ENCODE results near the gene PIEZO1.

The PIEZO1 gene

DNA sequence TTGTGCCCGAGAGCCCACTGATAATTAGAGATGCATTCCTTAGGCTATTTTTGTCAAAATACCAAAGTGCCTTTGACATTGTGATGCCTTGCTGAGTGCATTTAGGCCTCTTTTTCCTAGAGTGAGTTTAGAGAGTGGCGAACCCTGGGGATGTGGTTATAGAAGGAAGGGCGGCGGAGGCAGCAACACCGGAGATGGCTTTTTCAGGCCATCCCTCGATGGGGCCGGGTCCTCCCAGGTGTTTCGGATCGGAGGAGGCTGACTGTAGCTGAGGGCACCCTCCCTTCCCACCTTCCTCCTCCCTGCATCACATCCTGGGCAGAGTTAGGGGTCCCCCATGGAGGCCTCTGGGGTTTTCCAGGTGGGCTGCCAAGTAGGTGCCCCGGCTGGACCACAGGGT, 92.2 kb downstream of the PIEZO1 start:
- TF ChIP-seq GATA2 (IDR thresholded peaks at IDR 0.05; ENCODE audit: low read depth, low read length), result no peak
- no peak for TF ChIP-seq GATA3 (IDR thresholded peaks at IDR 0.05; ENCODE audit: low read depth, low read length)

DNA sequence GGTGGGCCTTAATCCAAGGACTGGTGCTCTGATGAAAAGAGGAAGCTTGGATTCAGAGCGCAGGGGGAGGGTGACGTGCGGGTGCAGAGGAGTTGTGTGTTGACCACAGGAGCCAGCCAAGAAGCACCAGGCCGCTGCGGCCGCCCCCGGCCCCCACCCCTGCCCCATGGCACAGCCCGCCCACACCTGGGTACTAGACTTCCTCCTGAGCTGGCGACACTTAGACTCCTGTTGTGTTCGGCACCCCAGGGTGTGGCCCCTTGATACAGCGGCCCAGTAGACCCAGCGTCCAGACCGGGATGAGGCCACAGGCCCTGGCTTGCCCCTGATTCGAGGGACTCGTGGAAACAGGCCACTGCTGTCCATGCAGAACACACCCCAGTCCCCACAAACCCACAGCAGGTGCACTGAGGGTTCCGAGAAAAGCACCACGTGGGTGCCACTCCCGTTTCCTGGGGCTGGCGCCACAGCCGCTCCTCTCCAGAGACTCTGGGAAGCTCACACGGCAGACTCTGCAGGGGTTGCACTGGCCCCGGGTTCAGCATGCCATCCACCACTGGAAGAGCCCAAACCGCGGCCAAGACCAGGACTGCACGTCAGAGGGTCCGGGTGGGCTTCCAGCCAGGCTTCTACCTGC, 93.0 kb downstream of the PIEZO1 start:
- TF ChIP-seq GATA3 (IDR thresholded peaks at IDR 0.05; ENCODE audit: low read depth, low read length), result no peak

DNA sequence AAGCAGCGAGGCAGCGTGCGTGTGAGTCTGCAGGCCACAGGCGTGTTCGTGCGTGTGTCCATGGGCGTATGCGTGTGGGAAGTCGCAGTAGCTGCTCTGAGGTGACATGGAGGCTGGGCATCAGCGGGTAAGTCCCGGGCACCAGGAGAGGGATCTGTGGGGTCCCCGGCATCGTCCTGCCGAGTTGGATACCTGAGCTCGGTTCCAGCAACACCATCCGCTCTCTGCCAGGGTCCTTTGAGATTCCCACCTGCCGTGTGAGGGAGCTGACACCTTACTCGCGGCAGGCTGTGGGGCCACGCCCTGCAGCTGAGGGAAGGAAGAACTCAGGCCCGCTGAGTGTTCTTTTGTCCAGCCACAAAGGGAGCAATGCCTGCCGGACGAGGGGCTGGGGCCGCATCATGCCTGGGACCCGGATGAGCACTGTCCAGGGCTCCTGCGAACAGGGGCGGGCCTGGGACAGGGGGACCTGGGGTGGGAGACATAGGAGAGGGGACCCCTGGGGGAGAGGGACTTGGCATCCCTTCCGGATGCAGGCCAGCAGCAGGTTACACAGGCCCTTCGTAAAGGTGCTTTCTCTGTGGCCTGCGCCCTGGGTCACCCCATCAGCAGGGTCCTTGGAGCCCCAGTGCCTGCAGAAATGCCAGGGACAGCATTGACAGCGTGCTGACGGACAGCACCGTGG, 93.7 kb downstream of the PIEZO1 start:
- TF ChIP-seq GATA3 (IDR thresholded peaks at IDR 0.05; ENCODE audit: low read depth, low read length), result no peak
- no peak for TF ChIP-seq GATA2 (IDR thresholded peaks at IDR 0.05; ENCODE audit: low read depth, low read length)

DNA sequence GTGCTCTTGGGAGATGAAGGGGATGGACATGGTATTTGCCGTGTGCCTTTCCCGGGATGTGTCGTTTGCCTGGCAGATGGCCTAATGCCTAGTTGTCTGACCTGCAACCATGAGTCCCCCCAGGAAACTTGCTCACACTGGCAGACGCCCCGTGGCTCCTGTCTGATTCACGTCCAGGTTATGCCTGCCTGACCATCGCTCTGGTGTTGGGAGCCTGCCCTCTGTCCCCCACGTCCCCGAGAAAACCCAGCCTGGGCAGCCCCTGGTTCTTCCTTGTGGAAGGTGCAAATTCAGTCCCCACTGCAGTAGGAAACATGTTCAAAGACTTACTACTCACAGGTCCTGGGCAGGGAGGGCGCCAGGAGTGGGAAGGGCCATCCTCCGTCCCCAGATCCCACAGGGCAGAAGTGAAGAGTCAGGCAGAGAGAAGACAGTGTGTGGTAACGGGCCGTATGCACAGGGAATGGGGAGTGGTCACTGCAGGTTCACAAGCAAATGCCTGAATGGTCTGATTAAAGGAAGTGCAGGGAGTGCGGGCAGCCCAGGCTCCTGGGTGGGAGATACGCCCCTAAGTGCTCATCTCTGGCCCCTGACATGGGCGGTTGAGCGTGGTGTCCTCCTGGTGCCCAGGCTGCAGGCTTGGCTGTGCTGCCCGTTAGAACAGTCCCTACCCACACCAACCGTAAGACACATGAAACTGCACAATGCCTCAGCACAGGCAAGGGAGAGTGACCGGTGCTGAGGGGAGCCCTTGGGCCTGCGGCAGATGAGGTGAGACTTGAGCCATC, 94.5 kb downstream of the PIEZO1 start:
- TF ChIP-seq GATA3 (IDR thresholded peaks at IDR 0.05; ENCODE audit: low read depth, low read length) (no peak), GATA2 (IDR thresholded peaks at IDR 0.05; ENCODE audit: low read depth, low read length) (no peak)

DNA sequence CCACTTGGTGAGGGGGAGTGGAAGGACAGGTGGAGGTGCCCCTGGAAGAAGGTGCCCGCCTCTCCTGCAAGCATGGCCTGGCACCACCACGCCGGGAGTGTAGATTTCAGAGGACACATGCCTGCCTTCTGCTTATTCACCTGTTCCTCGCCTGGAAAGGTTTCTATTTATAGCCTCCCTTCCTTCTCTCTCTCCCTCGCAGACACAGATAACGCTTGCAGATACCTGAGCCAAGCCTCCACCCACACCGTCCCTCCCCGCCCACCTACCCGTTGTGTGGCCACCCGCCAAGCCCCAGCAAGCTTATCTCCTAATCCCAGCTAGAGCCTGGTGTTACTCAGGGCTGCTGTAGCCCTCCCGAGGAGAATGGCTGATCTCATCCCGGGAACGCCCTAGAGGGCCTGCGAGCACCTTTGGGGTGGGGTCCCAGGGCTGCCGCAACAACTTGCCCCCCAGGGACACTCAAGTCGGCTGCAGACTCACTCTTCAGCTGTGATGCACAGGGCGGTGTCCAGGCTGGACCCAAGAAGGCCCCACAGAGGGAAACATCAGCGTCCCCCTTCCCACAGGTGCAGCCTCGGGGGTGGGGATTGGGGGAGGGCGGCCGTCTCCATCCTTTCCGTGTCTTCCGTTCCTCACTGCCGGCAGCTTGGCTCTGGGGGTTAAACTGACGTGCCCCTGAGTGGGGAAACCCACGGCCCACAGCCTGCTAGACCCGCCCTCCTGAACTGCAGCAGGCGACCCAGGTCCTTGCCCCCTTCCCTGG, 96.8 kb downstream of the PIEZO1 start:
- no peak for TF ChIP-seq GATA3 (IDR thresholded peaks at IDR 0.05; ENCODE audit: low read depth, low read length)
- no peak for TF ChIP-seq GATA2 (IDR thresholded peaks at IDR 0.05; ENCODE audit: low read depth, low read length)

DNA sequence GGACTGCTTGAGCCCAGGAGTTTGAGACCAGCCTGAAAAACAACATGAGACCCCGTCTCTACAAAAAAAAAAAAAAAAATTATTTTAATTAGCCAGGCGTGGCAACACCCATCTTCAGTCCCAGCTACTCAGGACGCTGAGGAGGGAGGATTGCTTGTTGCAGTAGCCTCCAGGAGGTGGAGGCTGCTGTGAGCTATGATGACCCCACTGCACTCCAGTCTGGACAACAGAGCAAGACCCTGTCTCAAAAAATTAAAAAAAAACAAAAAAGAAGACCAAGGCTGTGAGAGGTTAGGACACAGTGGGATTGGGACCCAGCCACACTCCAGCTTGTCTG, 97.4 kb downstream of the PIEZO1 start:
- TF ChIP-seq GATA2 (IDR thresholded peaks at IDR 0.05; ENCODE audit: low read depth, low read length), result no peak
- no peak for TF ChIP-seq GATA3 (IDR thresholded peaks at IDR 0.05; ENCODE audit: low read depth, low read length)

DNA sequence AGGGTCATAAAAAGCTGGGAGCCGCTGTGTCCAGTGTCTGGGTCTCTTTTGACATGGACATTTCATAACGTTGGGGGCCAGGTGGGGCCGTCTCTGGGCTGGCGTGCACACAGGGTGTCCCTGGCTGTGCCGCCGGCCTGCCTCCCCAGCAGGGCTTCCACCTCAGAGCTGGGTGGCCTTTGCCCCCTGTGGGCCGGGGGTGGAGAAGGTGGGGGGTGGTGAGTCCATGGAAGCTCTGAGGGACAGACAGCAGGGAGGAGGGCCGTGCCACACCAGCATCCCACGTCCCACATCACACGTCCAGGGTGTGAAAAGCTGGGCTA, 97.8 kb downstream of the PIEZO1 start:
- TF ChIP-seq GATA2 (IDR thresholded peaks at IDR 0.05; ENCODE audit: low read depth, low read length), result no peak
- TF ChIP-seq GATA3 (IDR thresholded peaks at IDR 0.05; ENCODE audit: low read depth, low read length), result no peak

DNA sequence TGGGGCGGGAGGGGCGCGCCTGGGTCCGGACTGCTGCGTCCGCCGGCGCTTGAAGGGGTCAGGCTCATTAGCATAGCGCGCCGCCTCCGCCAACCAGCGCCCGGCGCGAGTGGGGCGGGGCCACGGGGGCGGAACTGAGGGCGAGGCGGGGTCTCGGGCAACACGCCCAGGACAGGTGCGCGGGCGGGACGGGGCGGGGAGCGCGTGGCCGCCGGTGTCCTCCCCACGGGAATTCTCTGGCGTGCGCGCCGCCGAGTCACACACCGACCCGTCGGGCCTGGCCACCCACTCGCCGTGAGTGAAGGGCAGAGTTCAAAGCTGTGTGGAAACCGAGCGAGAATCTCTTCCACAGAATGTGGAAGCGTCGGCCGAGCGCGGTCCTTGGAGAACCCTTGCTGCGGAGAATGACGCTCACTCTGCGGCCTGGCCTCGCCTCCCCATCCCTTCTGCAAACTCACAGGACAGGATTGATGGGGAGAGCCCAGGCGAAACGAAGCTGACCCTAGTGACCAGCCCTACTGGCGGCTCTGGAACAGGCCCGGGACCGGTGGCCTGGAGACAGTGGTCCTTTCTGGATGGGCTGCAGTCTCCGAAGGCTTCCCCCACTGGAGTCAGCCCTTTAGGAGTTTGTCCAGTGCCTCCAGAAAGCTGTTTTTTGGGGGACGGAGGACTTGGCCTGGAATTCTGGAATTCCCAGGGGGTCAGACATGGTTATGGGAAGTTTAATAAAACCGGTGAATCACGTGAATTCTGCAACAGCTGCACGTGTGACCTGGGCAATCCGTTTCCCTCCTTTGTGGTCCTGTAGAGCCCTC, 98.4 kb downstream of the PIEZO1 start, which contains the start of gene SNAI3:
TSS of gene SNAI3 (minus strand) at position 69 of the 815 bp plus-strand sequence. CDS start 101 bp downstream, outside the sequence.
- TF ChIP-seq GATA3 (IDR thresholded peaks at IDR 0.05; ENCODE audit: low read depth, low read length) (no peak), GATA2 (IDR thresholded peaks at IDR 0.05; ENCODE audit: low read depth, low read length) (no peak)

DNA sequence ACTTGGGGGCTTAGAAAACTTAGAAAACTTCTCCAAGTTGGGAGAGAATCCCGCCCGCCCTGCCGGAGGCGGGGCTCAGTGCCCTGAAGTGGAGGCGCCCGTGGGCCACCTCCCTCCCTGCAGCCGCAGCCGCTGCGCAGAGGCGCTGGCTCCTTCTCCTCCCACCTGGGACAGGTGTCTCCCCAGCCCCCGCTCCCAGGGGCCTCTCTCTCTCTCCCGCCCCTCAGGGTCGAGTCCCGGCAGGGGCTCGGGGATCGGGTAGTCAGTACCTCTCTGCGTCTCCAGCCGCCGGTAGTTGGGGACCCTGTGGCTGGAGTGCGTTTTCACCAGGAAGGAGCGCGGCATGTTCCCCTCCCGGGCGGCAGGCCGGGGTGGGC, 99.0 kb downstream of the PIEZO1 start:
- TF ChIP-seq GATA2 (IDR thresholded peaks at IDR 0.05; ENCODE audit: low read depth, low read length) (no peak), GATA3 (IDR thresholded peaks at IDR 0.05; ENCODE audit: low read depth, low read length) (no peak)

DNA sequence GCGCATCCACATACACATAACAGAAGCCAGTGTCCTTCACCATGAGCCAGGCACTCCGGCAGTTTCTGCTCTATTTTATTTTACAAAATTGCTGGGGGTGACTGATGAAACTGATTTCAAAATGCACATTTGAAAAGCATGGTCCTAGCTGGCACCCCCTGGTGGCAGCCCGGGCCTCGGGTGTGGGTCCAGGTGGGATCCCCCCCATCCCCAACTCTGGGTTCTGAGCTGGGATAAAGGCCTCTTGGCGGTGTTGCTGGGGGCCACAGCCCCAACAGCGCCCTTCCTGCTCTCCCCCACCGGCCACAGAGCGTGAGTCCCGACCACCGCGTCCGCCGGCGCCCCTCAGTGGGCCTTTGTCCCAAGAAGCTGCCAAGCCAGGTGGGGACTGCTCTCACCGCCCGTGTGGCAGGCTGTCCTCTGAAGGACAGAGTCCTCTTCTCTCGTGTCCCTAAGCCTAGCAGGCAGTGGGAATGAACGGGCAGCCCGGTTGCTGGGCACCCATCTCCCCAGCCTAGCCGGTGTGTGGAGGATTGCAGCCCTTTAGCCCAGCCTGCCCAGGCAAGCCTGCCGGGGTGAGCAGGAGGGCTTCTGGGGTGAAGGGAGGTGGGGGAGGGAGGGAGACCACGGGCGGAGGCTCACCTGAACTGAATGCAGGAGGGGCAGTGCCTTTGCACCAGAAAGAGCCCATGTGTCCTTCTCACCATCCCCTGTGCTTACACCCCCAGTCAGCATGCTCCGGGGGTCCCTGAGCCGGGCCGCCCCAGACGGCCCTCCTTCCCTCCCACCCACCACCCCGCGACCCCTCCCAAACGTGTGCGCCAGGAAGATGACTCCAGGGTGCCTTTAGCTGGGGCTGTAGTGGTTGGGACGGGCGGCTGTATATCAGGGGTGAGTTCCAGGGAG, 99.6 kb downstream of the PIEZO1 start:
- TF ChIP-seq GATA2 (IDR thresholded peaks at IDR 0.05; ENCODE audit: low read depth, low read length) (no peak), GATA3 (IDR thresholded peaks at IDR 0.05; ENCODE audit: low read depth, low read length) (no peak)

DNA sequence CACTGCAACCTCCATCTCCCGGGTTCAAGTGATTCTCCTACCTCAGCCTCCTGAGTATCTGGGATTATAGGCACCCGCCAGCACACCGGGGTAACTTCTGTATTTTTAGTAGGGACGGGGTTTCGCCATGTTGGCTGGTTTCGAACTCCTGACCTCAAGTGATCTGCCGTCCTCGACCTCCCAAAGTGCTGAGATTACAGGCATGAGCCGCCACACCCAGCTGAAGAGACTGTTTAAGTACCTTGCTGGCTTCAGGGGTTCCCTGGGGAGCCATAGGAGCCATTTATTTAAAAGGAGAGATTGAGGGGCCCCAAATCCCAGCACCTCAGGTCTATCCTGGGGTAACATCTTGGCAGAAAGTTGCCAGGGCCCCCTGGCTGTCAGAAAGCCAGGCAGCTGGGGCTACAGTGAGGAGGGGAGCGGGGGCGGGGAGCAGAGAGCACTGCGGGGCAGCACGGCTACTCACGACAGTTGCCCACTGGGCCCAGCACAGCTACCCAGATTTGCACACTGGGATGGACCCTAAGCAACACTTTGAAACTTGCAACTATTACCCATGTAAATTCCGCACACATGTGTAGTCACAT, 100.4 kb downstream of the PIEZO1 start:
- TF ChIP-seq GATA3 (IDR thresholded peaks at IDR 0.05; ENCODE audit: low read depth, low read length) (no peak), GATA2 (IDR thresholded peaks at IDR 0.05; ENCODE audit: low read depth, low read length) (no peak)

DNA sequence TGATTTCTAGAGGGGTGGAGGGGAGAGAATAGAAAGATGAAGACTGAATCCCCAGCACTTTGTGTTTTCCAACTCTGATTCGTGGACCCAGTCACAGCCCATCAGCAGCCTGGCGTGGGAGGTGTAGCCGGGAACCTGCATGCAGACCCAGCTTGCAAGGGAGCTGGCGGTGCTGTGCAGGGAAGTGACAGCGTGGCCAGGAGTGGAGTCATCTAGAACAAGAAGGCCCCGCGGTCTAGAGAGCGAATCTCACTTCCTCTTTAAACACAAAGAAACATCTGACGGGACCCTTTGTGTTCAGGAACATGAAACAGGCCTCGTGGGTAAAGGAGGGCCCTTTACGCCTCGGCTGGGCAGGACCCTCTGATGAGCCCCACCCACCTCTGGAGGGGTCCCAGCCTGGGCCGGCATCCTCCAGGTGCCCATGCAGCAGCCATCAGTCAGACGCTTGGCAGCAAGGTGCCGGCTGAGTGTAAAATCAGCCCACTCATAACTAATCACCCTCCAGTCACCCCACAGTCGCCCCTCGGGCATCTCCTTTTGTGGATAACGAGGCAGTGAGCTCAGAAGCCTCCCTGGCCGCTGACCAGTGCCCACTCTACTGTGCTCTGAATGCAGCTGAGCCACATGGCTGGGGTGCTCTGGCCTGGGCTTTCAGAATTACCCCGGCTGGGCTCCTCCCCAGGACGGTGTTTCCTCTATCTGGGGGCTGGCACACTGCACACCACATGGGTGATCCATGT, 103.1 kb downstream of the PIEZO1 start:
- TF ChIP-seq GATA2 (IDR thresholded peaks at IDR 0.05; ENCODE audit: low read depth, low read length), result no peak
- no peak for TF ChIP-seq GATA3 (IDR thresholded peaks at IDR 0.05; ENCODE audit: low read depth, low read length)
